Measurements from ENCODE around the gene DNASE1L1.
A peak's percentile ranks its signal among the peaks of the same experiment; 100 is the strongest.
"Not testable (repeated sequence)": the region's sequence is repeated elsewhere in the genome, so short reads cannot be mapped to it uniquely, and the experiment has no call there.

DNASE1L1 gene

GRCh38 chrX:154401918-154402621 lies 7.0 kb downstream of the DNASE1L1 start:
- peaks cover 16% of the 10 kb centered on the region for H3K36me3 Mint-ChIP-seq
- H3K4me3 Mint-ChIP-seq, result no peak overlapping the region
- H3K9me3 Mint-ChIP-seq, result no peaks in the 10 kb centered on the region
- peak overlapping the region; percentile 65 for H3K27ac Mint-ChIP-seq
- H3K4me1 Mint-ChIP-seq, result no peaks in the 10 kb centered on the region
- no peaks in the 10 kb centered on the region for H3K27me3 Mint-ChIP-seq

- no peaks in the 10 kb centered on the region for H3K9me3 Mint-ChIP-seq
- peak overlapping the region; percentile 99 for H3K4me3 Mint-ChIP-seq
- H3K4me1 Mint-ChIP-seq, result no peaks in the 10 kb centered on the region
- peaks cover 16% of the 10 kb centered on the region for H3K36me3 Mint-ChIP-seq
- peak overlapping the region; percentile 86 for H3K27ac Mint-ChIP-seq
- no peaks in the 10 kb centered on the region for H3K27me3 Mint-ChIP-seq
Measured at GRCh38 chrX:154401045-154401799, 7.8 kb downstream of the DNASE1L1 start.

GRCh38 chrX:154400369-154400817 lies 8.7 kb downstream of the DNASE1L1 start:
- Mint-ChIP-seq H3K27ac (peak overlapping the region; percentile 99), H3K4me3 (peak overlapping the region; percentile 99), H3K36me3 (peaks cover 16% of the 10 kb centered on the region)
- not testable (repeated sequence) for H3K9me3 Mint-ChIP-seq, H3K4me1 Mint-ChIP-seq, H3K27me3 Mint-ChIP-seq

GRCh38 chrX:154399527-154400368 lies 9.3 kb downstream of the DNASE1L1 start:
- Mint-ChIP-seq H3K4me1 (no peaks in the 10 kb centered on the region), H3K27me3 (no peaks in the 10 kb centered on the region), H3K4me3 (peak overlapping the region; percentile 99), H3K36me3 (peaks cover 16% of the 10 kb centered on the region), H3K27ac (peak overlapping the region; percentile 99), H3K9me3 (no peaks in the 10 kb centered on the region)

GRCh38 chrX:154398668-154399526 lies 10.2 kb downstream of the DNASE1L1 start:
- peak overlapping the region; percentile 99 for H3K27ac Mint-ChIP-seq
- H3K4me1 Mint-ChIP-seq, result no peaks in the 10 kb centered on the region
- H3K27me3 Mint-ChIP-seq, result no peaks in the 10 kb centered on the region
- H3K4me3 Mint-ChIP-seq, result peak overlapping the region; percentile 99
- no peaks in the 10 kb centered on the region for H3K9me3 Mint-ChIP-seq
- H3K36me3 Mint-ChIP-seq, result peaks cover 16% of the 10 kb centered on the region

- Mint-ChIP-seq H3K9me3 (no peaks in the 10 kb centered on the region), H3K36me3 (peaks cover 16% of the 10 kb centered on the region), H3K4me1 (no peaks in the 10 kb centered on the region), H3K27ac (peak within 1 kb of the TSS; percentile 99), H3K4me3 (peak within 1 kb of the TSS; percentile 99), H3K27me3 (no peaks in the 10 kb centered on the region)
Measured at GRCh38 chrX:154397888-154398667, 11.0 kb downstream of the DNASE1L1 start, which contains the start of gene RPL10. Gene RPL10 (plus strand): TSS chrX:154398377. CDS start chrX:154398520, 143 bp downstream.

- Mint-ChIP-seq H3K4me1 (no peaks in the 10 kb centered on the region), H3K27ac (peak overlapping the region; percentile 99), H3K9me3 (no peaks in the 10 kb centered on the region), H3K4me3 (peak overlapping the region; percentile 99), H3K36me3 (peaks cover 16% of the 10 kb centered on the region), H3K27me3 (no peaks in the 10 kb centered on the region)
Measured at GRCh38 chrX:154396973-154397887, 11.8 kb downstream of the DNASE1L1 start.

GRCh38 chrX:154396363-154396762 lies 12.7 kb downstream of the DNASE1L1 start:
- not testable (repeated sequence) for H3K4me3 Mint-ChIP-seq, H3K27ac Mint-ChIP-seq, H3K4me1 Mint-ChIP-seq, H3K9me3 Mint-ChIP-seq, H3K27me3 Mint-ChIP-seq
- H3K36me3 Mint-ChIP-seq, result peaks cover 16% of the 10 kb centered on the region

- H3K27ac Mint-ChIP-seq, H3K4me1 Mint-ChIP-seq, H3K9me3 Mint-ChIP-seq, H3K36me3 Mint-ChIP-seq, H3K27me3 Mint-ChIP-seq, H3K4me3 Mint-ChIP-seq: not testable (repeated sequence)
Measured at GRCh38 chrX:154389812-154390747, 19.0 kb downstream of the DNASE1L1 start.

GRCh38 chrX:154388649-154389048 lies 20.4 kb downstream of the DNASE1L1 start:
- H3K27me3 Mint-ChIP-seq, H3K36me3 Mint-ChIP-seq, H3K9me3 Mint-ChIP-seq, H3K4me3 Mint-ChIP-seq, H3K27ac Mint-ChIP-seq, H3K4me1 Mint-ChIP-seq: not testable (repeated sequence)

GRCh38 chrX:154388094-154388493 lies 21.0 kb downstream of the DNASE1L1 start:
- H3K9me3 Mint-ChIP-seq, H3K27ac Mint-ChIP-seq, H3K4me1 Mint-ChIP-seq, H3K27me3 Mint-ChIP-seq, H3K4me3 Mint-ChIP-seq, H3K36me3 Mint-ChIP-seq: not testable (repeated sequence)

GRCh38 chrX:154384284-154384892 lies 24.7 kb downstream of the DNASE1L1 start:
- H3K36me3 Mint-ChIP-seq, result peaks cover 6% of the 10 kb centered on the region
- H3K4me1 Mint-ChIP-seq, result peaks cover 7% of the 10 kb centered on the region
- H3K4me3 Mint-ChIP-seq, result no peak overlapping the region
- H3K27ac Mint-ChIP-seq, result no peak overlapping the region
- H3K9me3 Mint-ChIP-seq, result no peaks in the 10 kb centered on the region
- no peaks in the 10 kb centered on the region for H3K27me3 Mint-ChIP-seq

All from activated naive CD4-positive, alpha-beta T cell treated with anti-CD3 and anti-CD28 coated beads, Interleukin-2, amount 50 U/mL, for 24 hours (primary cell).